ENCODE data around the gene JAZF1.

DNA sequence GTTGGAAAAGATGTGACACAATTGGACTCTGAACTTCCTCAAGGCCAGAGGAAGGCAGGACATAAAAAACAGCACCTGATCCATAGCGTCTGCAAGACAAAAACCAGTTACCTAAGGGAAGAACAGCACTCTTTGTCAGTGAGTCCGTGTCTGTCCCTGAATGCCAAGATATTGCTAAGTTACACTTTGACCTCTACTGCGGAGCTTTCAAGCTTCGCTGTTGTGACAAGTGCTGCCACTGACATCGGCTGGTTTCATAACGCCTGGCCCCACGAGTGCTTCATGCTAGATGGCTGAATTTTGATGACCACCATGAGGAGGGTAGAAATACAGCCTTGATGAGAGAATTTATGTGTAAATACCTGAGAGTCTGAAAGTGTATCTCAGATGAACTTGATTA is 49.7 kb upstream of the JAZF1 start:
- TF ChIP-seq, protein P1, sequence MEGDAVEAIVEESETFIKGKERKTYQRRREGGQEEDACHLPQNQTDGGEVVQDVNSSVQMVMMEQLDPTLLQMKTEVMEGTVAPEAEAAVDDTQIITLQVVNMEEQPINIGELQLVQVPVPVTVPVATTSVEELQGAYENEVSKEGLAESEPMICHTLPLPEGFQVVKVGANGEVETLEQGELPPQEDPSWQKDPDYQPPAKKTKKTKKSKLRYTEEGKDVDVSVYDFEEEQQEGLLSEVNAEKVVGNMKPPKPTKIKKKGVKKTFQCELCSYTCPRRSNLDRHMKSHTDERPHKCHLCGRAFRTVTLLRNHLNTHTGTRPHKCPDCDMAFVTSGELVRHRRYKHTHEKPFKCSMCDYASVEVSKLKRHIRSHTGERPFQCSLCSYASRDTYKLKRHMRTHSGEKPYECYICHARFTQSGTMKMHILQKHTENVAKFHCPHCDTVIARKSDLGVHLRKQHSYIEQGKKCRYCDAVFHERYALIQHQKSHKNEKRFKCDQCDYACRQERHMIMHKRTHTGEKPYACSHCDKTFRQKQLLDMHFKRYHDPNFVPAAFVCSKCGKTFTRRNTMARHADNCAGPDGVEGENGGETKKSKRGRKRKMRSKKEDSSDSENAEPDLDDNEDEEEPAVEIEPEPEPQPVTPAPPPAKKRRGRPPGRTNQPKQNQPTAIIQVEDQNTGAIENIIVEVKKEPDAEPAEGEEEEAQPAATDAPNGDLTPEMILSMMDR (IDR thresholded peaks at IDR 0.05 in 2 of 3, conservative IDR thresholded peaks at IDR 0.05 in 1 of 3; ENCODE audit: insufficient read depth in 2 of 3, low read depth in 1 of 3, low read length in 3 of 3): no peak
- TF ChIP-seq, protein P2, sequence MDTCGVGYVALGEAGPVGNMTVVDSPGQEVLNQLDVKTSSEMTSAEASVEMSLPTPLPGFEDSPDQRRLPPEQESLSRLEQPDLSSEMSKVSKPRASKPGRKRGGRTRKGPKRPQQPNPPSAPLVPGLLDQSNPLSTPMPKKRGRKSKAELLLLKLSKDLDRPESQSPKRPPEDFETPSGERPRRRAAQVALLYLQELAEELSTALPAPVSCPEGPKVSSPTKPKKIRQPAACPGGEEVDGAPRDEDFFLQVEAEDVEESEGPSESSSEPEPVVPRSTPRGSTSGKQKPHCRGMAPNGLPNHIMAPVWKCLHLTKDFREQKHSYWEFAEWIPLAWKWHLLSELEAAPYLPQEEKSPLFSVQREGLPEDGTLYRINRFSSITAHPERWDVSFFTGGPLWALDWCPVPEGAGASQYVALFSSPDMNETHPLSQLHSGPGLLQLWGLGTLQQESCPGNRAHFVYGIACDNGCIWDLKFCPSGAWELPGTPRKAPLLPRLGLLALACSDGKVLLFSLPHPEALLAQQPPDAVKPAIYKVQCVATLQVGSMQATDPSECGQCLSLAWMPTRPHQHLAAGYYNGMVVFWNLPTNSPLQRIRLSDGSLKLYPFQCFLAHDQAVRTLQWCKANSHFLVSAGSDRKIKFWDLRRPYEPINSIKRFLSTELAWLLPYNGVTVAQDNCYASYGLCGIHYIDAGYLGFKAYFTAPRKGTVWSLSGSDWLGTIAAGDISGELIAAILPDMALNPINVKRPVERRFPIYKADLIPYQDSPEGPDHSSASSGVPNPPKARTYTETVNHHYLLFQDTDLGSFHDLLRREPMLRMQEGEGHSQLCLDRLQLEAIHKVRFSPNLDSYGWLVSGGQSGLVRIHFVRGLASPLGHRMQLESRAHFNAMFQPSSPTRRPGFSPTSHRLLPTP (IDR thresholded peaks at IDR 0.05; ENCODE audit: borderline replicate concordance, extremely low read depth, insufficient read length): no peak
- no peak for TF ChIP-seq YY1 (IDR thresholded peaks at IDR 0.05; ENCODE audit: borderline replicate concordance in 1 of 3, control insufficient read depth in 1 of 3, extremely low read depth in 1 of 3, insufficient read depth in 3 of 3, insufficient read length in 1 of 3, insufficient replicate concordance in 2 of 3, low read depth in 1 of 3, low read length in 2 of 3)
- no peak for TF ChIP-seq DDX20 (tag; IDR thresholded peaks at IDR 0.05; ENCODE audit: low read depth)
- TF ChIP-seq POLR2AphosphoS2 (IDR thresholded peaks at IDR 0.05; ENCODE audit: low read length): no peak
- TF ChIP-seq ZNF232 (CRISPR knock-in tag; IDR thresholded peaks at IDR 0.05): no peak

Data from K562 (cell line).